HCT116 (cell line): ENCODE results near the gene NRROS. TPM values are rescaled to one million over a fixed set of nuclear protein-coding genes. Genes with fewer than 3 reads are reported as not detected.
"Not testable (repeated sequence)": the region's sequence is repeated elsewhere in the genome, so short reads cannot be mapped to it uniquely, and the experiment has no call there.

ENCODE experiments used
- ATAC-seq: fragments of 200-7000 bp; cut with Tn5 transposase; 2 replicates; pipeline ENCODE4 v1.9.1; 2020; ENCODE audit warnings: mild to moderate bottlenecking, moderate library complexity
- BruUV-seq: library from RNA; stranded (reverse); fragments of 400-500 nt; replicated peaks from 2 replicates; lab custom pipeline; 2021; lab: Mats Ljungman, UMichigan
- CTCF ChIA-PET: fragments of 300-600 bp; sonication (Branson Sonifier 250); formaldehyde crosslinking; loops from one replicate; lab custom pipeline; 2021; ENCODE audit warnings: antibody characterized with exemption; lab: Charles Lee
- POLR2A ChIA-PET: fragments of 300-600, 350-600 bp; sonication (Branson Sonifier 250); formaldehyde crosslinking; loops from one replicate; lab custom pipeline; 2021; ENCODE audit warnings: antibody characterized with exemption; lab: Charles Lee
- RAD21 ChIA-PET, 2 experiments: fragments of 300-600 bp; sonication (Branson Sonifier 250); formaldehyde crosslinking; loops; one replicate each; lab custom pipeline; 2023; ENCODE audit warnings: low total read pairs in 2 of 2; ENCODE audit not compliant: uncharacterized antibody in 2 of 2, unreplicated experiment in 2 of 2, low non-redundant PET in 1 of 2; lab: Charles Lee
- DNase-seq: peaks from one replicate; pipeline ENCODE4 v3.0.0-alpha.2; 2010; ENCODE audit warnings: low read depth, low spot score
- H2AFZ ChIP-seq: fragments of 200-600 bp; shearing (Covaris generic), sonication (generic); 2 replicates; pipeline ENCODE4 v1.6.1; 2017; ENCODE audit warnings: low read depth, mixed run types, mixed read lengths, antibody characterized with exemption, low read length; ENCODE audit not compliant: poor library complexity, severe bottlenecking
- H3K27ac ChIP-seq: 2 replicates; pipeline ENCODE4 v1.5.1; 2012; ENCODE audit warnings: low read depth, low read length
- H3K27me3 ChIP-seq: fragments of 200-600 bp; sonication (generic); 2 replicates; pipeline ENCODE4 v1.6.1; 2016; ENCODE audit warnings: mixed run types, low read length, mixed read lengths; ENCODE audit not compliant: insufficient read depth
- H3K36me3 ChIP-seq, 2 experiments: fragments of 200-500 bp in 1 of 2; fragments of 200-600 bp in 1 of 2; sonication (Bioruptor generic) in 1 of 2; sonication (generic) in 1 of 2; 2 replicates each; pipeline versions ENCODE4 v1.5.1 to v1.6.1; 2014 to 2016; ENCODE audit warnings: low read length in 2 of 2, inconsistent platforms in 1 of 2, mixed read lengths in 1 of 2, mixed run types in 1 of 2; ENCODE audit not compliant: insufficient read depth in 2 of 2, control insufficient read depth in 1 of 2
- H3K4me1 ChIP-seq, 2 experiments: fragments of 200-600 bp in 1 of 2; sonication (generic) in 1 of 2; 2 replicates each; pipeline versions ENCODE4 v1.5.1 to v1.6.1; 2012 to 2017; ENCODE audit warnings: low read length in 2 of 2, inconsistent platforms in 1 of 2, mild to moderate bottlenecking in 1 of 2, mixed read lengths in 1 of 2, mixed run types in 1 of 2, moderate library complexity in 1 of 2; ENCODE audit not compliant: insufficient read depth in 2 of 2, control insufficient read depth in 1 of 2
- H3K4me2 ChIP-seq: fragments of 200-600 bp; sonication (generic); 2 replicates; pipeline ENCODE4 v1.6.1; 2017; ENCODE audit warnings: mixed run types, low read length, mixed read lengths
- H3K4me3 ChIP-seq, 2 experiments: fragments of 200-600 bp in 1 of 2; sonication (generic) in 1 of 2; replicated peaks in 1 of 2; 2 replicates each; pipeline ENCODE4 v1.5.1; 2011 to 2016; ENCODE audit warnings: low read length in 2 of 2, control low read depth in 1 of 2, low read depth in 1 of 2, mild to moderate bottlenecking in 1 of 2, mixed read lengths in 1 of 2, mixed run types in 1 of 2
- H3K79me2 ChIP-seq: fragments of 200-600 bp; sonication (generic); 2 replicates; pipeline ENCODE4 v1.6.1; 2017; ENCODE audit warnings: mild to moderate bottlenecking, mixed run types, low read length, moderate library complexity, mixed read lengths; ENCODE audit not compliant: insufficient read depth
- H3K9ac ChIP-seq: fragments of 200-600 bp; sonication (generic); 2 replicates; pipeline ENCODE4 v1.6.1; 2016; ENCODE audit warnings: low read length, mixed read lengths
- H3K9me2 ChIP-seq: fragments of 200-600 bp; sonication (generic), shearing (Covaris generic); 2 replicates; pipeline ENCODE4 v1.6.1; 2017; ENCODE audit warnings: mixed run types, mild to moderate bottlenecking, moderate library complexity; ENCODE audit not compliant: insufficient read depth
- H3K9me3 ChIP-seq, 2 experiments: fragments of 200-500 bp in 1 of 2; fragments of 200-600 bp in 1 of 2; sonication (Bioruptor generic) in 1 of 2; sonication (generic) in 1 of 2; 2 replicates each; pipeline ENCODE4 v1.6.1; 2014 to 2017; ENCODE audit warnings: low read length in 2 of 2, mixed read lengths in 2 of 2, inconsistent platforms in 1 of 2, low read depth in 1 of 2, mild to moderate bottlenecking in 1 of 2, mixed run types in 1 of 2, moderate library complexity in 1 of 2; ENCODE audit not compliant: control insufficient read depth in 1 of 2, insufficient read depth in 1 of 2
- H4K20me1 ChIP-seq: fragments of 200-600 bp; sonication (generic), shearing (Covaris generic); 2 replicates; pipeline ENCODE4 v1.6.1; 2017; ENCODE audit warnings: mixed run types, mild to moderate bottlenecking, moderate library complexity; ENCODE audit not compliant: insufficient read depth
- CEBPB ChIP-seq: IDR thresholded peaks from 2 replicates; pipeline ENCODE4 v1.6.1; 2012; ENCODE audit warnings: low read depth
- ELF1 ChIP-seq: IDR thresholded peaks from 2 replicates; pipeline ENCODE4 v1.6.1; 2012; ENCODE audit warnings: low read depth, borderline replicate concordance
- POLR2A ChIP-seq: IDR thresholded peaks from 2 replicates; pipeline ENCODE4 v1.7.0; 2011; ENCODE audit warnings: borderline replicate concordance; ENCODE audit not compliant: insufficient read depth, insufficient read length; ENCODE audit errors: extremely low read depth
- POLR2AphosphoS5 ChIP-seq: IDR thresholded peaks from 2 replicates; pipeline ENCODE4 v1.6.1; 2011; ENCODE audit warnings: mild to moderate bottlenecking, low read depth, low read length, moderate library complexity
- SIN3A ChIP-seq: IDR thresholded peaks from 2 replicates; pipeline ENCODE4 v1.6.1; 2012; ENCODE audit warnings: low read depth
- SP1 ChIP-seq: IDR thresholded peaks from 2 replicates; pipeline ENCODE4 v1.6.1; 2012; ENCODE audit warnings: low read depth
- TCF7L2 ChIP-seq: IDR thresholded peaks from 2 replicates; pipeline ENCODE4 v1.7.0; 2011; ENCODE audit warnings: borderline replicate concordance, inconsistent platforms; ENCODE audit not compliant: insufficient read depth, insufficient read length; ENCODE audit errors: extremely low read depth
- ZFX ChIP-seq: fragments of 450-650 bp; IDR thresholded peaks from 2 replicates; pipeline ENCODE4 v1.6.1; 2017
- intact Hi-C: fragments of 100-400 bp; cut with micrococcal nuclease; formaldehyde crosslinking; loops from 2 replicates; pipeline ENCODE4 v1.10.0; 2022
- total RNA-seq: library from RNA; stranded (reverse); gene quantifications from one replicate; pipeline ENCODE4 v1.2.1, GENCODE V29; 2021; ENCODE audit not compliant: unreplicated experiment

Gene NRROS
- total RNA-seq, 1 experiment from 2014 or later, result 0.12 TPM

GRCh38 chr3:196619223-196619622 is 20.3 kb upstream of the NRROS start:
- DNase-seq (no peak), ATAC-seq (no peak)
- Histone ChIP-seq H3K4me1 (no peaks in the 10 kb centered on the region), H3K79me2 (no peaks in the 10 kb centered on the region), H3K27me3 (no peaks in the 10 kb centered on the region), H3K9me2 (no peaks in the 10 kb centered on the region), H3K9me3 (no peaks in the 10 kb centered on the region), H4K20me1 (no peaks in the 10 kb centered on the region), H3K4me3 (no peak overlapping the region), H3K4me2 (no peak overlapping the region), H2AFZ (no peak overlapping the region), H3K36me3 (no peaks in the 10 kb centered on the region), H3K9ac (no peak overlapping the region), H3K27ac (no peak overlapping the region)
- CTCF ChIA-PET, result no interaction called here
- RAD21 ChIA-PET, result no interaction called here
- POLR2A ChIA-PET, result no interaction called here
- no TSS peak for BruUV-seq
- intact Hi-C loops, result no loop called here
- TF ChIP-seq POLR2A (no peak), POLR2AphosphoS5 (no peak), ELF1 (no peak), SIN3A (no peak), ZFX (no peak), TCF7L2 (no peak), SP1 (no peak), CEBPB (no peak)

- BruUV-seq, H3K9me2 ChIP-seq, POLR2A ChIA-PET, H3K27me3 ChIP-seq, H3K9me3 ChIP-seq, H4K20me1 ChIP-seq, ATAC-seq, intact Hi-C loops, DNase-seq, RAD21 ChIA-PET, H3K36me3 ChIP-seq, H2AFZ ChIP-seq, H3K27ac ChIP-seq, H3K79me2 ChIP-seq, CTCF ChIA-PET, H3K4me3 ChIP-seq, H3K4me2 ChIP-seq, H3K9ac ChIP-seq, H3K4me1 ChIP-seq: not testable (repeated sequence)
These were observed 19.9 kb upstream of the NRROS start for GRCh38 chr3:196619627-196620026.
